Skeletal muscle tissue (tissue), 4 donors: Measurements from ENCODE around the gene GTF2F2. TPM values are rescaled to one million over a fixed set of nuclear protein-coding genes. Genes with fewer than 3 reads are reported as not detected.

Experiments used
- H3K27ac ChIP-seq: one replicate; pipeline ENCODE4 v1.7.0; 2013; ENCODE audit warnings: mild to moderate bottlenecking, low read depth, low read length, inconsistent platforms
- H3K27me3 ChIP-seq, 3 donors: one replicate each; pipeline ENCODE4 v1.7.0; 2013; ENCODE audit warnings: low read length in 3 of 3; ENCODE audit not compliant: control insufficient read depth in 3 of 3, insufficient read depth in 3 of 3
- H3K36me3 ChIP-seq, 3 donors: one replicate each; pipeline ENCODE4 v1.7.0; 2013; ENCODE audit warnings: low read length in 3 of 3; ENCODE audit not compliant: control insufficient read depth in 3 of 3, insufficient read depth in 3 of 3
- H3K4me1 ChIP-seq, 3 donors: one replicate each; pipeline ENCODE4 v1.7.0; 2013; ENCODE audit warnings: low read length in 3 of 3, mild to moderate bottlenecking in 3 of 3; ENCODE audit not compliant: control insufficient read depth in 3 of 3, insufficient read depth in 3 of 3
- H3K4me3 ChIP-seq, 3 donors: one replicate each; pipeline ENCODE4 v1.7.0; 2013; ENCODE audit warnings: low read length in 3 of 3
- H3K9ac ChIP-seq, 3 donors: one replicate each; pipeline ENCODE4 v1.7.0; 2013; ENCODE audit warnings: low read length in 3 of 3, mild to moderate bottlenecking in 3 of 3, moderate library complexity in 2 of 3, low read depth in 1 of 3
- H3K9me3 ChIP-seq, 3 donors: one replicate each; pipeline ENCODE4 v1.7.0; 2013; ENCODE audit warnings: low read length in 3 of 3; ENCODE audit not compliant: control insufficient read depth in 3 of 3
- total RNA-seq: library from RNA; depleted of rRNA; stranded (reverse); fragments of >200 nt; gene quantifications from one replicate; pipeline ENCODE4 v1.2.3, GENCODE V29; 2014
- donor health status: Osteomylitis.

The GTF2F2 gene
- total RNA-seq, 1 donor from 2014 or later, result 15.7 TPM

DNA sequence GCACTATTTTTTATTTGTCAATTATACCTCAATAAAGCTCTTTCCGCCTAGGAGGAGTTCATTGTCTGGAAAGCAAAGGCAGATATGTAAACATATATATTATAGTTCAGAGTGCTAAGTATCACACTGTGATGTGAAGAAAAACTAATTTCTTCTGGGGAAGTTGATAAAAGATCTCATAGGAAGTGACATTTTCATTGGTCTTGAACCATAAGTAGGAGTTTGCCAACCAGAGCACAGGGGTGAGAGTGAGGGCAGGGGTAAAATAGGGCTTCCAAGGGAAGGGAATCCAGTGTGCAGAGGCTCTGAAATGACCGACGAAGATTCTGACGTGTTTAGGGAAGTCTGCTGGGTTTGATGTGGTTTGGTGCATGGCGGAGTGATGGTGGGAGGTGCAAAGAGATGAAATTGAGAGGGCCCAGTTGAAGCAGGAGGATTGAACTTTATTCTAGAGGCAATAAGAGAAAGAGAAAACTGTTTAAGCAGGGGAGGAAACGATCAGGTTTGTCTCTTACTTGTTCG, 780 bp upstream of the GTF2F2 start:
- H3K27ac ChIP-seq, result peak overlapping the region; percentile 81

GRCh38 chr13:45120967-45121831, 889 bp downstream of the GTF2F2 start:
- peak overlapping the region; percentile 81 for H3K27ac ChIP-seq
- no peaks in the 10 kb centered on the region for H3K9me3 ChIP-seq
- H3K4me3 ChIP-seq, result peak overlapping the region; percentile 68 to 90 (median 89)
- no peaks in the 10 kb centered on the region for H3K27me3 ChIP-seq
- H3K36me3 ChIP-seq, result no peaks in the 10 kb centered on the region
- peak overlapping the region; percentile 88 to 89 (median 89) for H3K9ac ChIP-seq
- H3K4me1 ChIP-seq, result peaks cover 9 to 19% (median 19%) of the 10 kb centered on the region in 3 donors

More for the DNA sequence above, 780 bp upstream of the GTF2F2 start:
- Histone ChIP-seq H3K4me1 (peaks cover 9 to 19% (median 19%) of the 10 kb centered on the region in 3 donors), H3K36me3 (no peaks in the 10 kb centered on the region), H3K27me3 (no peaks in the 10 kb centered on the region), H3K9me3 (no peaks in the 10 kb centered on the region), H3K9ac (peak overlapping the region; percentile 88 to 89 (median 89)), H3K4me3 (peak overlapping the region; percentile 68 to 90 (median 89))

GRCh38 chr13:45122941-45123340, 2.6 kb downstream of the GTF2F2 start:
- Histone ChIP-seq H3K27ac (no peak overlapping the region), H3K4me3 (no peak overlapping the region), H3K4me1 (peaks cover 9 to 19% (median 19%) of the 10 kb centered on the region in 3 donors), H3K9me3 (no peaks in the 10 kb centered on the region), H3K36me3 (no peaks in the 10 kb centered on the region), H3K27me3 (no peaks in the 10 kb centered on the region), H3K9ac (no peak overlapping the region)

GRCh38 chr13:45132369-45133064, 12.2 kb downstream of the GTF2F2 start:
- H3K9ac ChIP-seq, result no peak overlapping the region
- H3K27me3 ChIP-seq, result no peaks in the 10 kb centered on the region
- no peak overlapping the region for H3K27ac ChIP-seq
- H3K36me3 ChIP-seq, result no peaks in the 10 kb centered on the region
- no peaks in the 10 kb centered on the region for H3K9me3 ChIP-seq
- H3K4me1 ChIP-seq, result no peaks in the 10 kb centered on the region
- H3K4me3 ChIP-seq, result no peak overlapping the region

DNA sequence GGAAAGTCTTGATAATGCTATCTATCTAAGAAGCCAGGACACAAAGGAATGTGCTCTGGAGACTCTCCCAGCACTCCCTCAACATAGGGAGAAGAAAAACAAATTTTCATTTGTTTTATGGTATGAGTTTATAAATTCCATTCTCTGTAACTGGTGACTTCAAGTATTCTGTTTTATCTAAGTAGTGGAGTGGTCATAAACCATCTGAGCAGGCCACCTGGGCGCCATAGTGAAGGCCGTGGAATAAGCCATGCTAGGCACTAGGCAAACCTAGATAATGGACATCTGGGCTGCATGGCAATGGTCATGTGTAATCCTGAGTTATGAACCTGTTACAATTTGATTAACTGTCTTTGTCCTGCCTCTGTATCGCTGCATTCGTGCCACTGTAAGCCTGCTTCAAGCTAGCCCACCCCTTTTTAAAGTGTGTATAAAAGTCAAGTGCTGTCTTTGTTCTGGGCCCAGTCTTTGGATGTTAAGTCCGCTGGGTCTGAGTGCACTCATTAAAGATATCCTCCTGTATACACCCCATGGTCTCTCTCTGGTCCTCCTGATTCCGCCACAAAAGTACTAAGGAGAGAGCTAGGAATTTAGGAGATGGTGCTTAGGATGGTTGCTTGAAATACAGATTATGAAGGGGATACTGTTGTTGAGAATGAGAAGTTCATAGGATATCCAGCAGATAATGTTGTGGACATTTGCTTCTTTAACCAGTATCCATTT, 13.2 kb downstream of the GTF2F2 start:
- H3K9ac ChIP-seq, result no peak overlapping the region
- H3K4me1 ChIP-seq, result no peaks in the 10 kb centered on the region
- H3K9me3 ChIP-seq, result no peaks in the 10 kb centered on the region
- H3K36me3 ChIP-seq, result no peaks in the 10 kb centered on the region
- no peak overlapping the region for H3K4me3 ChIP-seq
- no peaks in the 10 kb centered on the region for H3K27me3 ChIP-seq
- no peak overlapping the region for H3K27ac ChIP-seq

DNA sequence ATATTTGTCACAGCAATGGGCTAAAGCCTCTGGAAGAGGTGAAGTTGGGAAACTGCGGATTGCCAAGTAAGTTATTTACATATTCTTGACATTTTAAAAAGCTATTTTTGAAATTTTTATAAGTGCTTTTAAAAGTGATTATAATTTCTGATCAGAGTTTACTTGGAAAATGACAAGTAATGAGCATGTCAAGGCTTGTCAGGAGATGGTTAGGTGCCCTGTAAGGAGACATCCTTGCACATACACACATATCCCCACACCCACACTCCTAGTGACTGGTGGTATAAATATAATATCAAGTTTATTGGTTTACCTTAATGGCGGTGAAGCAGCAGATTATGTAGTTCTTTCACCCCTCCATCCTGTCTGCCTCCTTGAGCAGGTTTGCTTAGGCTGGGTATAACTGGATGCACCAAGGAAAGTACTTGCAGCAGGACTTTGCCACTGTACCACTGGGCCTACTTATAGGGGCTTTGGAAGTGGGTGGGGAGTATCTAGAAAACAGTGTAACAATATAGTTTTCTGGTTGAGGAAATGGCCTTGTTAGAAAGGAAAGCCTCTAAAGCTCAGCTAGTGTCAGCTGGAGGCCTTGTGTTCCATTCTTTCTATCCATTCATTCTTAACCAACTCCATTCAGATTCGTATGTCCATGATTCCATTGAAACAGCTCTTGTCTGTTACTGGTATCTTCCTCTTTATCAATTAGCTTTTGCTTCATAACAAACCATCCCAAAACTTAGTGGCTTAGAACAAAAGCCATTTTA, 16.6 kb downstream of the GTF2F2 start:
- Histone ChIP-seq H3K27ac (no peak overlapping the region), H3K9me3 (no peaks in the 10 kb centered on the region), H3K9ac (no peak overlapping the region), H3K36me3 (peaks cover 0 to 8% (median 0%) of the 10 kb centered on the region in 3 donors), H3K4me1 (no peaks in the 10 kb centered on the region), H3K4me3 (no peak overlapping the region), H3K27me3 (no peaks in the 10 kb centered on the region)

DNA sequence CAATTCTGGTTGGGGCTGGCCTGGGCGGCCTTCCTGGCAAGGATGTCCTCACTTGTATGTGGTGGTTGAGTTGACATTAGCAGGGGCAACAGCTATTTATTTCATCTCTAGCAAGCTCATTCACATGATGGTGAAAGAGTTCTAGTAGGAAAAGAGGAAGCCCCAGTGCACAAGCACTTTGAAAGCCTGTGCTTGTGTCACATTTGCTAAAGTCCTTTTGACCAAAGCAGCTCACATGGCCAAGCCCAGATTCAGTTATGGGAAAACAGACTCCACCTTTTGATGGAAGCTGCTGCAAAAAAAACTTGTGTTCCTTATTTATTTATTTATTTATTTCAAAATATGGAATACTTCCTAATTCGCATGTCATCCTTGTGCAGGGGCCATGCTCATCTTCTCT, 17.2 kb downstream of the GTF2F2 start:
- Histone ChIP-seq H3K4me3 (no peak overlapping the region), H3K4me1 (no peaks in the 10 kb centered on the region), H3K9me3 (no peaks in the 10 kb centered on the region), H3K9ac (no peak overlapping the region), H3K27ac (no peak overlapping the region), H3K36me3 (peaks cover 0 to 8% (median 0%) of the 10 kb centered on the region in 3 donors), H3K27me3 (no peaks in the 10 kb centered on the region)

DNA sequence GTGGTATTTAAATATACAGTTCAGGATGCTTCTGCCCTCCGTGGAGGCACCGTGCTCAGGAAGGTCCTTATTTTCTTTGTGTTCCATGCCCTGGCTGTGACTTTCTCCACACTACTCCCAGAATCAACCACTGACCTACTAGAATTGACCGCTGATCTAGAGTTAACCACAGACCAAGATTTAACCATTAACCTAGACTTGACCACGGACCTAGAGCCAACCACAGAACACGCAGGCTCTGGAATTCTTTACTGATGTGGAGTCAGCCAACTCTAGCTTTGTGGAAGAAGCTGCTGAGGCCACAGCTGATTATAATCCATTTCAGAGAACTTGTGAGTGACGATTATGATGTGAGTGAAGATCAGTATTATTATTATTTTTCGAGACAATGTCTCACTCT, 18.0 kb downstream of the GTF2F2 start:
- H3K9me3 ChIP-seq, result no peaks in the 10 kb centered on the region
- peaks cover 0 to 8% (median 0%) of the 10 kb centered on the region in 3 donors for H3K36me3 ChIP-seq
- no peak overlapping the region for H3K9ac ChIP-seq
- H3K27ac ChIP-seq, result no peak overlapping the region
- H3K27me3 ChIP-seq, result no peaks in the 10 kb centered on the region
- H3K4me1 ChIP-seq, result no peaks in the 10 kb centered on the region
- no peak overlapping the region for H3K4me3 ChIP-seq

DNA sequence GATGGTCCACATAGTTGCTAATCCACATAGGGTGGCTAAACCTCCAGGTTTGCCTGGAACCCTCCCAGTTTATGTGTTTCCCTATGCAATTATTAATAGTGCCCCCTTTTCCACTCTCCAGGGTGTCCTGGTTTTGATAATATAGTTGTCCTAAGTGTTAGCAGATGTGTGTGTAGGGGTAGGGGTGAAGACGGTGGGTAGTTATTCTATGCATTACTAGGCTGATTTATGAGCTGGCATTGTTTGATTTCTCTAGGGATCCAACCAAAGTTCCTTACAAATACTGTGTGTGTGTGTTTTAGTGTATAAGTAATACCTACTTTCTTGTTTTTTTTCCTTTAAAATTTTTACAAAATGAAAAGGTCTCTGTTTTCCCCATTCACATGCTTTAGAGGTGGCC, 21.1 kb downstream of the GTF2F2 start:
- Histone ChIP-seq H3K4me3 (no peak overlapping the region), H3K36me3 (peaks cover 0 to 8% (median 0%) of the 10 kb centered on the region in 3 donors), H3K27ac (no peak overlapping the region), H3K27me3 (no peaks in the 10 kb centered on the region), H3K4me1 (no peaks in the 10 kb centered on the region), H3K9ac (no peak overlapping the region), H3K9me3 (no peaks in the 10 kb centered on the region)
